MM.1S (cell line): ENCODE data around the gene RPS3A.

Experiments
- EZH2 ChIP-seq: fragments of 300-600 bp; sonication (generic); optimal IDR thresholded peaks from 2 replicates; pipeline ENCODE3; 2017; ENCODE audit warnings: low read depth, mild to moderate bottlenecking, antibody characterized with exemption, low read length, mixed read lengths
- TF ChIP-seq, protein P1 (sequence below): fragments of 300-600 bp; sonication (generic); IDR thresholded peaks from 2 replicates; pipeline ENCODE4 v1.5.1; 2016; ENCODE audit warnings: antibody characterized with exemption, low read length, mixed read lengths

DNA sequence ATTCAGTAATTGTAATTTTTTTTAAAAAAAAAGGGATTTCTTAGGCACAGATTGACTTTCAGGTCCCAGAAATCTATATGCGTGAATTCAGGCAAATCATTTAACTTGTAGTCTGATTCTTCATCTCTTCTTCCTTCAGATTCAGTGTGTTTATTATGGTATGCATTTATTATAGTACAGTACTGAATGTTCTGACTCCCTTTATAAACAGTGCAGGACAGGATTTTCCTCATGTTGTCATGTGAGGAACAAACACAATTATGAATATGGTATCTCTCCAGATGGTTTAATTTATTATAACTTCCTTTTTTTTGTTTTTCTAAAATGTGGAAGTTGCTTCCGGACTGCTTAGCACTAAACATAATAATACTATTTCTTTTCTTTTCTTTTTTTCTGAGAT, 54.2 kb downstream of the RPS3A start:
- TF ChIP-seq, protein P1, sequence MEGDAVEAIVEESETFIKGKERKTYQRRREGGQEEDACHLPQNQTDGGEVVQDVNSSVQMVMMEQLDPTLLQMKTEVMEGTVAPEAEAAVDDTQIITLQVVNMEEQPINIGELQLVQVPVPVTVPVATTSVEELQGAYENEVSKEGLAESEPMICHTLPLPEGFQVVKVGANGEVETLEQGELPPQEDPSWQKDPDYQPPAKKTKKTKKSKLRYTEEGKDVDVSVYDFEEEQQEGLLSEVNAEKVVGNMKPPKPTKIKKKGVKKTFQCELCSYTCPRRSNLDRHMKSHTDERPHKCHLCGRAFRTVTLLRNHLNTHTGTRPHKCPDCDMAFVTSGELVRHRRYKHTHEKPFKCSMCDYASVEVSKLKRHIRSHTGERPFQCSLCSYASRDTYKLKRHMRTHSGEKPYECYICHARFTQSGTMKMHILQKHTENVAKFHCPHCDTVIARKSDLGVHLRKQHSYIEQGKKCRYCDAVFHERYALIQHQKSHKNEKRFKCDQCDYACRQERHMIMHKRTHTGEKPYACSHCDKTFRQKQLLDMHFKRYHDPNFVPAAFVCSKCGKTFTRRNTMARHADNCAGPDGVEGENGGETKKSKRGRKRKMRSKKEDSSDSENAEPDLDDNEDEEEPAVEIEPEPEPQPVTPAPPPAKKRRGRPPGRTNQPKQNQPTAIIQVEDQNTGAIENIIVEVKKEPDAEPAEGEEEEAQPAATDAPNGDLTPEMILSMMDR: no peak
- no peak for TF ChIP-seq EZH2
